A673 (cell line): ENCODE results near the gene CELSR1. TPM values are rescaled to one million over a fixed set of nuclear protein-coding genes. Genes with fewer than 3 reads are reported as not detected.

Experiments
- BruUV-seq: library from RNA; stranded (reverse); fragments of 400-500 nt; replicated peaks from 2 replicates; lab custom pipeline; 2021; lab: Mats Ljungman, UMichigan
- CTCF ChIA-PET: fragments of 300-600 bp; sonication (Branson Sonifier 250); formaldehyde crosslinking; loops from one replicate; lab custom pipeline; 2022; ENCODE audit warnings: antibody characterized with exemption; lab: Charles Lee
- POLR2A ChIA-PET: fragments of 300-600 bp; sonication (Branson Sonifier 250); formaldehyde crosslinking; loops from one replicate; lab custom pipeline; 2022; ENCODE audit warnings: antibody characterized with exemption; ENCODE audit not compliant: low non-redundant PET; lab: Charles Lee
- DNase-seq: peaks from one replicate; pipeline ENCODE4 v3.0.0-alpha.2; 2015; ENCODE audit warnings: low spot score
- H3K27ac ChIP-seq: fragments of 200-600 bp; sonication (generic); 2 replicates; pipeline ENCODE4 v1.5.1; 2016; ENCODE audit warnings: mixed run types, low read depth, mild to moderate bottlenecking, mixed read lengths, antibody characterized with exemption, low read length; ENCODE audit not compliant: poor library complexity, severe bottlenecking
- H3K27me3 ChIP-seq: fragments of 200-600 bp; sonication (generic); replicated peaks from 2 replicates; pipeline ENCODE4 v1.6.1; 2017; ENCODE audit warnings: mixed run types, low read depth, mild to moderate bottlenecking, mixed read lengths, antibody characterized with exemption, low read length; ENCODE audit not compliant: insufficient read depth, poor library complexity
- H3K36me3 ChIP-seq: fragments of 200-600 bp; sonication (generic); 2 replicates; pipeline ENCODE4 v1.6.1; 2016; ENCODE audit warnings: mixed run types, mild to moderate bottlenecking, mixed read lengths, antibody characterized with exemption, low read length; ENCODE audit not compliant: insufficient read depth, poor library complexity, severe bottlenecking
- H3K4me1 ChIP-seq: fragments of 200-600 bp; sonication (generic); 2 replicates; pipeline ENCODE4 v1.6.1; 2017; ENCODE audit warnings: mixed run types, mild to moderate bottlenecking, mixed read lengths, antibody characterized with exemption, low read length; ENCODE audit not compliant: insufficient read depth, poor library complexity, severe bottlenecking
- H3K4me3 ChIP-seq: fragments of 200-600 bp; sonication (generic); 2 replicates; pipeline ENCODE4 v1.5.1; 2016; ENCODE audit warnings: low read depth, mixed run types, mild to moderate bottlenecking, mixed read lengths, low read length; ENCODE audit not compliant: poor library complexity, severe bottlenecking
- H3K9me3 ChIP-seq: fragments of 200-600 bp; sonication (generic); 2 replicates; pipeline ENCODE4 v1.6.1; 2016; ENCODE audit warnings: mixed run types, low read depth, mild to moderate bottlenecking, mixed read lengths, antibody characterized with exemption, low read length; ENCODE audit not compliant: poor library complexity, severe bottlenecking
- CTCF ChIP-seq: fragments of 300-800, 200-600 bp; sonication (generic); conservative IDR thresholded peaks from 2 replicates; pipeline ENCODE4 v1.5.1; 2017; ENCODE audit warnings: low read depth, mild to moderate bottlenecking, antibody characterized with exemption, low read length, moderate library complexity, mixed read lengths
- EZH2 ChIP-seq: fragments of 200-600 bp; sonication (generic); IDR thresholded peaks from 2 replicates; pipeline ENCODE4 v1.6.1; 2017; ENCODE audit warnings: borderline replicate concordance, low read depth, mild to moderate bottlenecking, mixed read lengths, antibody characterized with exemption, low read length; ENCODE audit not compliant: poor library complexity, severe bottlenecking
- intact Hi-C: fragments of 100-400 bp; cut with micrococcal nuclease; formaldehyde crosslinking; loops from one replicate; pipeline ENCODE4 v1.10.0; 2022; ENCODE audit not compliant: unreplicated experiment
- total RNA-seq: library from RNA; stranded (reverse); gene quantifications from 2 replicates; pipeline ENCODE4 v1.2.3, GENCODE V29; 2021

CELSR1 gene
- total RNA-seq, 1 experiment from 2014 or later = 2.3 TPM

- no peak for DNase-seq
- Histone ChIP-seq H3K27ac (no peak overlapping the region), H3K27me3 (no peaks in the 10 kb centered on the region), H3K36me3 (no peaks in the 10 kb centered on the region), H3K9me3 (peaks cover 8% of the 10 kb centered on the region), H3K4me3 (no peak overlapping the region), H3K4me1 (peaks cover 4% of the 10 kb centered on the region)
- BruUV-seq = no TSS peak
- ChIA-PET CTCF (no interaction called here), POLR2A (no interaction called here)
- intact Hi-C loops = loop anchor here (10.0 kb wide), 2 partner anchors 107 to 237 kb away; no protein-coding TSS in a partner anchor
- no peak for TF ChIP-seq CTCF
- no peak for TF ChIP-seq EZH2
Observed at GRCh38 chr22:46568102-46568809, 30.8 kb upstream of the CELSR1 start.

GRCh38 chr22:46567471-46567870 lies 30.1 kb upstream of the CELSR1 start:
- no peak for DNase-seq
- H3K27ac ChIP-seq = no peak overlapping the region
- intact Hi-C loops = loop anchor here (10.0 kb wide), 2 partner anchors 107 to 237 kb away; no protein-coding TSS in a partner anchor
- no peak for TF ChIP-seq CTCF
- no peak for TF ChIP-seq EZH2
- H3K9me3 ChIP-seq = peaks cover 8% of the 10 kb centered on the region
- H3K27me3 ChIP-seq = no peaks in the 10 kb centered on the region
- no peak overlapping the region for H3K4me3 ChIP-seq
- peaks cover 4% of the 10 kb centered on the region for H3K4me1 ChIP-seq
- no TSS peak for BruUV-seq
- ChIA-PET POLR2A (no interaction called here), CTCF (no interaction called here)
- H3K36me3 ChIP-seq = no peaks in the 10 kb centered on the region

- ChIA-PET CTCF (interaction anchor here (1.0 kb wide), 1 partner anchor 166 kb away, joined by 3 read pairs; no protein-coding TSS in a partner anchor), POLR2A (no interaction called here)
- peaks cover 4% of the 10 kb centered on the region for H3K4me1 ChIP-seq
- no peaks in the 10 kb centered on the region for H3K27me3 ChIP-seq
- no peak overlapping the region for H3K4me3 ChIP-seq
- DNase-seq = no peak
- H3K9me3 ChIP-seq = no peaks in the 10 kb centered on the region
- intact Hi-C loops = loop anchor here (10.0 kb wide), 2 partner anchors 111 to 241 kb away; no protein-coding TSS in a partner anchor
- no peak for TF ChIP-seq CTCF
- TF ChIP-seq EZH2 = no peak
- no TSS peak for BruUV-seq
- H3K36me3 ChIP-seq = no peaks in the 10 kb centered on the region
- H3K27ac ChIP-seq = no peak overlapping the region
Observed at GRCh38 chr22:46564084-46564714, 26.8 kb upstream of the CELSR1 start.
